Pancreas (tissue), 10 donors: ENCODE measurements around the gene MARS1. TPM values are rescaled to one million over a fixed set of nuclear protein-coding genes. Genes with fewer than 3 reads are reported as not detected.

ENCODE experiments used
- ATAC-seq, 4 donors: fragments of 200-7000 bp; cut with Tn5 transposase; one replicate each; pipeline versions ENCODE4 v1.8.0 to v1.9.1; 2020; ENCODE audit warnings: mild to moderate bottlenecking in 4 of 4, moderate library complexity in 4 of 4
- DNase-seq, 6 donors: peaks; one replicate each; pipeline ENCODE4 v3.0.0-alpha.2; 2020
- FAIRE-seq: peaks from 2 replicates; lab custom pipeline; 2012; peaks lifted over from hg19 to GRCh38; lab: Jason Lieb, UNC
- H3K27ac ChIP-seq, 4 donors: fragments of 200-600 bp; sonication (generic); 1 replicate in 3 of 4; 2 replicates in 1 of 4; pipeline versions ENCODE4 v1.5.0 to v1.8.0; 2020
- H3K27me3 ChIP-seq, 4 donors: fragments of 200-600 bp; one replicate each; pipeline ENCODE4 v1.8.0; 2021
- H3K36me3 ChIP-seq, 3 donors: fragments of 200-600 bp; sonication (generic) in 1 of 3; one replicate each; pipeline versions ENCODE4 v1.5.0 to v1.8.0; 2020 to 2021
- H3K4me1 ChIP-seq, 3 donors: fragments of 200-600 bp; one replicate each; pipeline ENCODE4 v1.8.0; 2021
- H3K4me3 ChIP-seq, 4 donors: fragments of 200-600 bp; sonication (generic) in 2 of 4; one replicate each; pipeline versions ENCODE4 v1.5.0 to v1.8.0; 2020 to 2021
- H3K9me3 ChIP-seq, 4 donors: fragments of 200-600 bp; one replicate each; pipeline ENCODE4 v1.8.0; 2021
- WGBS, 2 donors: extraction: QIAGEN DNeasy Blood & Tissue Kit; methylation state at CpG; one replicate each; pipeline ENCODE4 v1.1.7; 2013; 5-methylcytosine and 5-hydroxymethylcytosine counted together
- intact Hi-C, 3 donors: fragments of 100-400 bp; cut with DNase I; formaldehyde crosslinking; loops; one replicate each; pipeline versions ENCODE4 v1.11.1 to v1.14.2; 2022
- polyA plus RNA-seq, 2 donors: library from polyadenylated mRNA; stranded (reverse); fragments of 200-250 nt; gene quantifications; one replicate each; pipeline ENCODE4 v1.2.3, GENCODE V29; 2013
- total RNA-seq, 6 donors: library from RNA; stranded (reverse); fragmentation: NEBNext Ultra II Directional in 4 of 6; extraction: Animal tissue kit (Norgen Biotek cat#: 25700) in 4 of 6; gene quantifications; one replicate each; pipeline versions ENCODE4 v1.2.1 to v1.2.4, GENCODE V29; 2021 to 2023
- TF ChIP-seq, protein P1 (sequence below), 4 donors: fragments of 200-600 bp; sonication (generic) in 3 of 4; IDR thresholded peaks; one replicate each; pipeline versions ENCODE4 v1.5.0 to v1.8.0; 2021; ENCODE audit warnings: antibody characterized with exemption in 4 of 4
- donor health status: healthy with polysubstance abuse.
- donor health status: DM: no; HTN: no; CAD: no; lungs with moderate emphysema.
- donor health status: DM: no; HTN: no; CAD: no.
- donor health status: control.
- donor health status: control.
- donor health status: Bipolar disorder and iron deficiency.
- donor health status: DM: yes; HTN: yes; CAD: no.
- donor health status: DM: no; HTN: no; CAD: no.
- donor health status: DM: no; HTN: no; CAD: no.
- donor health status: DM: yes; HTN: yes; CAD: no.

Gene MARS1
- total and polyA plus RNA-seq, 8 donors, result 33.4 to 210 (median 88.8) TPM

GRCh38 chr12:57514720-57515407 lies 27.0 kb downstream of the MARS1 start:
- FAIRE-seq (no peak), ATAC-seq (no peak), DNase-seq (no peak)
- no peak overlapping the region for H3K4me3 ChIP-seq
- peak overlapping the region in 1 of 4 donors; percentile 6 for H3K27ac ChIP-seq
- intact Hi-C loops, result no loop called here
- H3K4me1 ChIP-seq, result peaks cover 14 to 37% (median 26%) of the 10 kb centered on the region in 3 donors
- peaks cover 0 to 53% (median 26%) of the 10 kb centered on the region in 3 donors for H3K36me3 ChIP-seq
- 61 to 64% methylated on average over 9 of the region's 9 CpGs for WGBS, 2 donors
- TF ChIP-seq, protein P1, sequence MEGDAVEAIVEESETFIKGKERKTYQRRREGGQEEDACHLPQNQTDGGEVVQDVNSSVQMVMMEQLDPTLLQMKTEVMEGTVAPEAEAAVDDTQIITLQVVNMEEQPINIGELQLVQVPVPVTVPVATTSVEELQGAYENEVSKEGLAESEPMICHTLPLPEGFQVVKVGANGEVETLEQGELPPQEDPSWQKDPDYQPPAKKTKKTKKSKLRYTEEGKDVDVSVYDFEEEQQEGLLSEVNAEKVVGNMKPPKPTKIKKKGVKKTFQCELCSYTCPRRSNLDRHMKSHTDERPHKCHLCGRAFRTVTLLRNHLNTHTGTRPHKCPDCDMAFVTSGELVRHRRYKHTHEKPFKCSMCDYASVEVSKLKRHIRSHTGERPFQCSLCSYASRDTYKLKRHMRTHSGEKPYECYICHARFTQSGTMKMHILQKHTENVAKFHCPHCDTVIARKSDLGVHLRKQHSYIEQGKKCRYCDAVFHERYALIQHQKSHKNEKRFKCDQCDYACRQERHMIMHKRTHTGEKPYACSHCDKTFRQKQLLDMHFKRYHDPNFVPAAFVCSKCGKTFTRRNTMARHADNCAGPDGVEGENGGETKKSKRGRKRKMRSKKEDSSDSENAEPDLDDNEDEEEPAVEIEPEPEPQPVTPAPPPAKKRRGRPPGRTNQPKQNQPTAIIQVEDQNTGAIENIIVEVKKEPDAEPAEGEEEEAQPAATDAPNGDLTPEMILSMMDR (IDR thresholded peaks at IDR 0.05), result no peak
- no peaks in the 10 kb centered on the region for H3K27me3 ChIP-seq
- H3K9me3 ChIP-seq, result no peaks in the 10 kb centered on the region

- Histone ChIP-seq H3K9me3 (no peaks in the 10 kb centered on the region), H3K4me3 (no peak overlapping the region), H3K27me3 (no peaks in the 10 kb centered on the region), H3K27ac (no peak overlapping the region), H3K4me1 (peaks cover 14 to 37% (median 26%) of the 10 kb centered on the region in 3 donors), H3K36me3 (peaks cover 0 to 49% (median 26%) of the 10 kb centered on the region in 3 donors)
- no peak for FAIRE-seq
- intact Hi-C loops, result no loop called here
- TF ChIP-seq, protein P1 (IDR thresholded peaks at IDR 0.05), result no peak
- WGBS, 2 donors, result 45 to 51% methylated on average over 3 of the region's 3 CpGs
- no peak for ATAC-seq
- no peak for DNase-seq
Observed at GRCh38 chr12:57515408-57515933, 27.6 kb downstream of the MARS1 start.

DNA sequence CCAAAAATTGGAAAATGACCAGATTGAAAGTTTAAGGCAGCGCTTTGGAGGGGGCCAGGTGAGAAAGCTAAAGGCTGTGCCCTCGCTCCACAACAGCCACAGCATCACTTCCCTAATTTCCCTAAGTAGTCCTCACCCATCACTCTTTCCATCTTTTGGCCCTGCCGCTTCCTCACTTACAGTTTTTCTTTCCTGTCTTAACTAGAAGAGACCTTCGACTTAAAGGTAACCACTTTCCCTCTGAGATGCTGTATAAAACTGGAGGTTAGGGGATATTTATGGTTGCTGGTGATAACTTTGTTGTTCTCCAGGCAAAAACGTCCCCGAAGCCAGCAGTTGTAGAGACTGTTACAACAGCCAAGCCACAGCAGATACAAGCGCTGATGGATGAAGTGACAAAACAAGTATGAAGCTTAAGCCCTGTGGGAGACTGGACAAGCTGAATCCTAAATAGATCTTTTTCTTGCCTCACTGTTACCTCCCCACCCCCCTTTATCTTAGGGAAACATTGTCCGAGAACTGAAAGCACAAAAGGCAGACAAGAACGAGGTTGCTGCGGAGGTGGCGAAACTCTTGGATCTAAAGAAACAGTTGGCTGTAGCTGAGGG lies 28.2 kb downstream of the MARS1 start:
- no peaks in the 10 kb centered on the region for H3K9me3 ChIP-seq
- peaks cover 0 to 44% (median 26%) of the 10 kb centered on the region in 3 donors for H3K36me3 ChIP-seq
- WGBS, 2 donors, result 70 to 75% methylated on average over 11 of the region's 11 CpGs
- FAIRE-seq (no peak), DNase-seq (no peak), ATAC-seq (no peak)
- intact Hi-C loops, result no loop called here
- TF ChIP-seq, protein P1 (IDR thresholded peaks at IDR 0.05), result no peak
- peaks cover 16 to 37% (median 27%) of the 10 kb centered on the region in 3 donors for H3K4me1 ChIP-seq
- H3K4me3 ChIP-seq, result no peak overlapping the region
- no peaks in the 10 kb centered on the region for H3K27me3 ChIP-seq
- no peak overlapping the region for H3K27ac ChIP-seq

- Histone ChIP-seq H3K9me3 (no peaks in the 10 kb centered on the region), H3K36me3 (peaks cover 0 to 37% (median 24%) of the 10 kb centered on the region in 3 donors), H3K4me3 (no peak overlapping the region), H3K4me1 (peaks cover 22 to 42% (median 34%) of the 10 kb centered on the region in 3 donors), H3K27me3 (no peaks in the 10 kb centered on the region), H3K27ac (peak overlapping the region in 1 of 4 donors; percentile 93)
- FAIRE-seq (no peak), DNase-seq (no peak), ATAC-seq (no peak)
- 83 to 87% methylated on average over 10 to 11 of the region's 11 CpGs for WGBS, 2 donors
- TF ChIP-seq, protein P1 (IDR thresholded peaks at IDR 0.05), result no peak
- intact Hi-C loops, result no loop called here
Observed at GRCh38 chr12:57516617-57517153, 28.8 kb downstream of the MARS1 start.
